Psoas muscle (tissue), 8 donors: ENCODE results near the gene RASA3. TPM values are rescaled to one million over a fixed set of nuclear protein-coding genes. Genes with fewer than 3 reads are reported as not detected.

Experiments
- ATAC-seq, 4 donors: fragments of 200-7000 bp; cut with Tn5 transposase; one replicate each; pipeline ENCODE4 v1.9.1; 2020; ENCODE audit warnings: moderate library complexity in 3 of 4, mild to moderate bottlenecking in 2 of 4
- DNase-seq, 2 donors: peaks; one replicate each; pipeline ENCODE4 v3.0.0-alpha.2; 2020
- H3K27ac ChIP-seq: fragments of 200-600 bp; one replicate; pipeline ENCODE4 v1.8.0; 2022
- H3K27me3 ChIP-seq, 3 donors: fragments of 200-600 bp in 1 of 3; one replicate each; pipeline versions ENCODE4 v1.6.1 to v1.8.0; 2013 to 2022; ENCODE audit warnings: low read length in 2 of 3, mild to moderate bottlenecking in 2 of 3, moderate library complexity in 1 of 3; ENCODE audit not compliant: insufficient read depth in 3 of 3
- H3K36me3 ChIP-seq, 2 donors: fragments of 200-600 bp in 1 of 2; one replicate each; pipeline versions ENCODE4 v1.6.1 to v1.8.0; 2013 to 2022; ENCODE audit warnings: low read depth in 1 of 2, mild to moderate bottlenecking in 1 of 2, moderate library complexity in 1 of 2; ENCODE audit not compliant: insufficient read depth in 1 of 2
- H3K4me1 ChIP-seq: fragments of 200-600 bp; one replicate; pipeline ENCODE4 v1.8.0; 2022
- H3K4me3 ChIP-seq: fragments of 200-600 bp; one replicate; pipeline ENCODE4 v1.8.0; 2022; ENCODE audit warnings: mild to moderate bottlenecking
- H3K9me3 ChIP-seq: fragments of 200-600 bp; one replicate; pipeline ENCODE4 v1.8.0; 2022
- WGBS, 3 donors: extraction: QIAGEN DNeasy Blood & Tissue Kit; methylation state at CpG; one replicate each; pipeline versions ENCODE4 v1.1.6 to v1.1.7; 2013; 5-methylcytosine and 5-hydroxymethylcytosine counted together
- intact Hi-C, 2 donors: fragments of 100-400 bp; cut with DNase I; formaldehyde crosslinking; loops; one replicate each; pipeline versions ENCODE4 v1.11.0 to v1.14.2; 2022
- polyA plus RNA-seq, 3 donors: library from polyadenylated mRNA; stranded (reverse); fragments of 200-250 nt; gene quantifications; one replicate each; pipeline ENCODE4 v1.2.3, GENCODE V29; 2013
- total RNA-seq, 4 donors: library from RNA; stranded (reverse); fragmentation: NEBNext Ultra II Directional in 2 of 4; extraction: Animal tissue kit (Norgen Biotek cat#: 25700) in 2 of 4; gene quantifications; one replicate each; pipeline versions ENCODE4 v1.2.1 to v1.2.4, GENCODE V29; 2021 to 2023
- TF ChIP-seq, protein P1 (sequence below): fragments of 200-600 bp; IDR thresholded peaks from one replicate; pipeline ENCODE4 v1.8.0; 2022; ENCODE audit warnings: antibody characterized with exemption
- donor health status: healthy with polysubstance abuse.
- donor health status: DM: no; HTN: no; CAD: no; lungs with moderate emphysema.
- donor health status: Bipolar disorder and iron deficiency.
- donor health status: healthy.
- donor health status: DM: yes; HTN: yes; CAD: no.
- donor health status: DM: no; HTN: no; CAD: no.
- donor health status: DM: no; HTN: no; CAD: no.
- donor health status: DM: yes; HTN: yes; CAD: no.

RASA3 gene
- total and polyA plus RNA-seq, 7 donors, result 4.8 to 24.4 (median 13.1) TPM

DNA sequence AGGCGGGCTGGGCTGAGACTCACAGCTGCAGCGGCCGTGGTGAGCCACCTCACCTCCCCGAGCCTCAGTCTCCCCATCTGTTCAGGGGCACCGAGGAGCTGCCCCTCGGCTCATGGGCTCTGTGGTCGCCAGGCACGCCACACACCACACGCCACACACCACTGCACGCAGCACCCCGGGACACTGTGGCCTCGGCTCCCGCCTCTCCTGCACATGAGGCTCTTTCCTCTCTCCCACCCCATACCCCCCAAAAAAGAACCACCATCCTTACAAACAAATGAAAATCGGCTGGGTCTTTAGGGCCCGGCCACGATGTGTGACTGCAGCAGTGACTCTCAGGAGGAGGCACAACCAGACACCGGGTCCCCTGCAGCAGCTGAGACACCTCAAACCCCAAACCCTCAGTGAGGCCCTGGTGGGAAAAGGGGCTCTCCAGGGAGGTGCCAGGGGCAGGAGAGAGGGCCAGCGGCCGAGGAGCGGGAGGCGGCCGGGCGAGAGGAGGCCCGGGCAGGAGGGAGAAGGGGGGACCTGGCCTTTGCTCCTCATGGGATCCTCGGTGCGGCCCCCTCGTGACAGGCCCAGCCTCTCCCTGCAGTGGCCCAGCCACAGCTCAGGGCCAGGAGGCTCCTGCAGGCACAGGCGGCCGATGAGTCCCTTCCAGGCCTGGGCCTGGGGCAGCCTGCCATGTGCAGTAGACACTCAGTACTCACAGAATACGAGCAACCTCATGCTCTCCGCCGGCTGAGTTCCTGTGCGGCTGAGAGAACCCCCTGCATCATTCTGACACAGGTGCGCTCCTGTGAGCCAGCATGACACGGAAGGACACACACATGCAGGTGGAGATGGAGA is 66.3 kb downstream of the RASA3 start:
- intact Hi-C loops, result loop anchor here in 1 of 2 donors (1.0 to 5.0 kb wide), 2 partner anchors 36 to 65 kb away; no protein-coding TSS in a partner anchor
- 88 to 92% (median 89%) methylated on average over 28 to 35 of the region's 35 CpGs for WGBS, 3 donors
- H3K27ac ChIP-seq, result peak overlapping the region; percentile 97
- DNase-seq (no peak), ATAC-seq (no peak)
- TF ChIP-seq, protein P1, sequence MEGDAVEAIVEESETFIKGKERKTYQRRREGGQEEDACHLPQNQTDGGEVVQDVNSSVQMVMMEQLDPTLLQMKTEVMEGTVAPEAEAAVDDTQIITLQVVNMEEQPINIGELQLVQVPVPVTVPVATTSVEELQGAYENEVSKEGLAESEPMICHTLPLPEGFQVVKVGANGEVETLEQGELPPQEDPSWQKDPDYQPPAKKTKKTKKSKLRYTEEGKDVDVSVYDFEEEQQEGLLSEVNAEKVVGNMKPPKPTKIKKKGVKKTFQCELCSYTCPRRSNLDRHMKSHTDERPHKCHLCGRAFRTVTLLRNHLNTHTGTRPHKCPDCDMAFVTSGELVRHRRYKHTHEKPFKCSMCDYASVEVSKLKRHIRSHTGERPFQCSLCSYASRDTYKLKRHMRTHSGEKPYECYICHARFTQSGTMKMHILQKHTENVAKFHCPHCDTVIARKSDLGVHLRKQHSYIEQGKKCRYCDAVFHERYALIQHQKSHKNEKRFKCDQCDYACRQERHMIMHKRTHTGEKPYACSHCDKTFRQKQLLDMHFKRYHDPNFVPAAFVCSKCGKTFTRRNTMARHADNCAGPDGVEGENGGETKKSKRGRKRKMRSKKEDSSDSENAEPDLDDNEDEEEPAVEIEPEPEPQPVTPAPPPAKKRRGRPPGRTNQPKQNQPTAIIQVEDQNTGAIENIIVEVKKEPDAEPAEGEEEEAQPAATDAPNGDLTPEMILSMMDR, result no peak
- H3K4me3 ChIP-seq, result peak overlapping the region; percentile 66
- no peaks in the 10 kb centered on the region for H3K36me3 ChIP-seq
- H3K9me3 ChIP-seq, result no peaks in the 10 kb centered on the region
- H3K4me1 ChIP-seq, result peaks cover 57% of the 10 kb centered on the region
- H3K27me3 ChIP-seq, result no peaks in the 10 kb centered on the region

DNA sequence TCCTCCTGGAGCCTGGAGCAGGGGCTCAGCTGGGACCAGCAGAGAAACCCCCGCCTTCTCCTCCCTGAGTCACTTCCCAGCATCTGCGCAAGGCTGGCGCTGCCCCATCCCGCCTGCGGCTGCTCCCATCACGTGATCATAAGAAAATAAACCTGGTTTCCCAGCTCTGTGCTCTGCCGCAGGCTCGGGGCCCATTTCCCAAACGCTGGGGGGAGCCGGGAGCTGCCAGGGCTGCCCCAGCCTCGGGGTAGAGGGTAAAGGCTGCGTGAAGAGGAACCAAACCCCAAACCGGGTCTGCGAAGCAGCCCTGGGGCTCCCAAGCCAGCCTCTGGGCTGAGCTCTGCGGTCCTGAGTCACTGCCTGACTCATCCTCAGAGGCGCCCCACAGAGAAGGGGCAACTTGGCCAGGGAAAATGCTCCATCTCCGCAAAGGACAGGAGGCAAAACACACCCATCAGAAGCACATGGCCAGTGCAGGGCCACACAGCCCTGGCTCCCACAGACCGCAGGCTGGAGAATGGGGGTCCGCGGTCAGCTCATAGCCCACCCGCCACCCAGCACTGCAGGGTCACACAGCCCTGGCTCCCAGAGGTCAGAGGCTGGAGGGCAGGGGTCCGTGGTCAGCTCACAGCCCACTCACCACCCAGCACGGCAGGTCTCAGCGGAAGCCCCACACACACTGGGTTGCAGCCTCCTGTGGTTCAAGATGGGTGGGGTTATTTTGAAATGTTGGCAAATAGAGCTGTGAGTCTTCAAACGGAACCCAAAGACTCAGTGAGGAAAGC is 67.1 kb downstream of the RASA3 start:
- intact Hi-C loops, result loop anchor here in 1 of 2 donors (1.0 to 5.0 kb wide), 2 partner anchors 37 to 66 kb away; no protein-coding TSS in a partner anchor
- Histone ChIP-seq H3K4me3 (peak overlapping the region; percentile 66), H3K9me3 (no peaks in the 10 kb centered on the region), H3K36me3 (no peaks in the 10 kb centered on the region), H3K4me1 (peaks cover 57% of the 10 kb centered on the region), H3K27ac (peak overlapping the region; percentile 97), H3K27me3 (no peaks in the 10 kb centered on the region)
- TF ChIP-seq, protein P1, result no peak
- peak; percentile 85 to 91 (median 88) for ATAC-seq
- DNase-seq, result peak; percentile 89 to 93
- WGBS, 3 donors, result 16 to 28% (median 21%) methylated on average over 24 to 25 of the region's 25 CpGs

DNA sequence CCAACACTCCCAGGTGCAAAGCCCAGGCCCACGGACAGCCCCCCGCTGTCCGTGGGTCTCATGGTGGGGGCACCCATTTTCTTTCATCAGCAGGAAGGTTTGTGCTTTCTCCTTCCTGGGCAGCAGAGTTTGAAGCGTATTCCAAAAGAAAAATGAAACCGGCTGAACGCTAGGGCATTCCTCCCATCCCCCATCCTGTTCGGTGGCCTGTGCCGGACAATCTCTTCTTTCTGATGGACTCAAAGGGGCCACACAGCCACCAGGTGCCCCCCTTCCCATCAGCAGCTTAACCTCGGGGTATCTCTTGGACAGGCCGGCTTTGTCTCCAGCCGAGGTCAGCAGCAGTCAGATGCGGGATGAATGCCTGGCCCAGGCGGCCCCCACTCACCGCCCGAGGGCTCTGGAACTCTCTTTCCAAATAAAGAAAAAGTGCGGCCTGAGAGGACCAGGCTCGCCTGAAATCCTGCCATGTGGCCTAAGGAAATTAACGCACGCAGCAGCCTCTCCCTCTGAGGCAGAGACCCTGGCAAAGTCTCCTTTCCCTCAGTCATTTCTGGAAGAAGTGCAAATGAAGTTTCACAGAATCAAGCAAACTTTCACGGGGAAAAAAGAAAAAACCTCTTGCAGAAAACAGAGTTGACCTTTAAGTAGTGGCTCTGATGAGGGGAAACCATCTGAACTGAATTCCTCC is 67.8 kb downstream of the RASA3 start:
- TF ChIP-seq, protein P1, result no peak
- Histone ChIP-seq H3K4me3 (peak overlapping the region; percentile 66), H3K27ac (peak overlapping the region; percentile 97), H3K4me1 (peaks cover 57% of the 10 kb centered on the region), H3K27me3 (no peaks in the 10 kb centered on the region), H3K9me3 (no peaks in the 10 kb centered on the region), H3K36me3 (no peaks in the 10 kb centered on the region)
- DNase-seq, result peak; percentile 46 to 63
- peak; percentile 24 to 57 (median 46) for ATAC-seq
- 5 to 14% (median 9%) methylated on average over 20 of the region's 20 CpGs for WGBS, 3 donors
- intact Hi-C loops, result loop anchor here (1.0 to 5.0 kb wide), 2 partner anchors 38 to 67 kb away; no protein-coding TSS in a partner anchor

DNA sequence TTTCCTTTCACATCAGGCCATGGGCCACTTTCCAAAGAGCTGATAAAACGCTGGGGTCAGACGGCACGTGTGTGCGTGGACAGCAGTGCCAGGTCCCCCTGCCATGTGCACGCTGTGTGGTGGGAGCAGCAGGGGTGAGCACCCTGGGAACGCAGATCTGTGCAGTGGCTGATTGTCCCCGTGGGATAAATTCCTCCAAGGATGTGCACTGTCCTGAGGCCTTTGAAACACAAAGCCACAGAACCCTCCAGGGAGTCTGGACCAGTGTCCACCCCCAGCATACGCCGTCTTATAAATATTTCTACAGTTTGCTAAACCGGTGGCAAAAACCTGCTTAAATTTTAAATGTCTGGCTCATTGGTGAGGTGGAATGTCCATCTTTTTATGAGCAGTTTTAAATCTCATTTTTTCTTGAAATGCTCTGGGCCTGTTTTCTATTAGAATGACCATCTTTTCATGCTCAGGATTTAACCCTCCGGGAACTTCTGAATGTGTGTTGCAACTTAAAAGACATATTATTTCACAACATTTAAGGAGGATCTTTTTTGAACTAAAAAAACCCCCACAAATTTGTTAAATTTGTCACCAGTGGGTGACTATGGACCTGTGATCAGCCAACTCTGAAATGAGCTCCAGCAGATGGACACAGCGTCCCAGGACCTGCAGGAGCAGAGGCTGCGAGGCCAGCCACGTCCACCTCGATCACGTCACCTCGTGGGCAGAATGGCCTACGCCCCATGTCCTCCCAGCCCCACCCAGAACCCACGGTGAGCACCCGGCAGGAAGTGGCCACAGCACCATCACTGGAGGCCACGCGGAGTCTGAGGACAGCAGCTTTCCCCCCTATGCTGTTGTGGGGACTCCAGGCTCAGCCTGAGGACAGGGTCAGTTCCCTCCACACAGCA is 68.6 kb downstream of the RASA3 start:
- Histone ChIP-seq H3K4me1 (peaks cover 53% of the 10 kb centered on the region), H3K27ac (peak overlapping the region; percentile 97), H3K9me3 (no peaks in the 10 kb centered on the region), H3K27me3 (no peaks in the 10 kb centered on the region), H3K4me3 (peak overlapping the region; percentile 66), H3K36me3 (no peaks in the 10 kb centered on the region)
- TF ChIP-seq, protein P1, result no peak
- peak; percentile 81 to 87 for DNase-seq
- 39 to 56% (median 41%) methylated on average over 22 of the region's 22 CpGs for WGBS, 3 donors
- intact Hi-C loops, result loop anchor here in 1 of 2 donors (5.0 kb wide), 1 partner anchor 39 kb away; no protein-coding TSS in a partner anchor
- peak; percentile 16 to 53 (median 36) for ATAC-seq
